Osteocyte (in vitro differentiated cells): ENCODE measurements around the gene SLC43A2. TPM values are rescaled to one million over a fixed set of nuclear protein-coding genes. Genes with fewer than 3 reads are reported as not detected.

ENCODE experiments used
- DNase-seq: peaks from one replicate; pipeline ENCODE4 v3.0.0; 2021; ENCODE audit warnings: mixed read lengths; ENCODE audit not compliant: unreplicated experiment; ENCODE audit errors: extremely low spot score
- H3K27ac Mint-ChIP-seq: one replicate; pipeline ENCODE4 v1.8.0; 2021; ENCODE audit warnings: mild to moderate bottlenecking, mixed read lengths; ENCODE audit not compliant: unreplicated experiment
- H3K27me3 Mint-ChIP-seq: one replicate; pipeline ENCODE4 v1.8.0; 2021; ENCODE audit warnings: mixed read lengths; ENCODE audit not compliant: unreplicated experiment
- H3K36me3 Mint-ChIP-seq: one replicate; pipeline ENCODE4 v1.8.0; 2021; ENCODE audit warnings: mixed read lengths; ENCODE audit not compliant: unreplicated experiment
- H3K4me1 Mint-ChIP-seq: one replicate; pipeline ENCODE4 v1.8.0; 2021; ENCODE audit warnings: mixed read lengths; ENCODE audit not compliant: unreplicated experiment
- H3K4me3 Mint-ChIP-seq: one replicate; pipeline ENCODE4 v1.8.0; 2021; ENCODE audit warnings: mild to moderate bottlenecking, moderate library complexity, mixed read lengths; ENCODE audit not compliant: unreplicated experiment
- H3K9me3 Mint-ChIP-seq: one replicate; pipeline ENCODE4 v1.8.0; 2021; ENCODE audit warnings: mixed read lengths; ENCODE audit not compliant: unreplicated experiment
- CTCF ChIP-seq: fragments of 200-600 bp; sonication (generic); IDR thresholded peaks from 2 replicates; pipeline ENCODE4 v1.5.0; 2021; ENCODE audit warnings: antibody characterized with exemption, mild to moderate bottlenecking, moderate library complexity
- total RNA-seq: library from RNA; stranded (reverse); gene quantifications from 2 replicates; pipeline ENCODE4 v1.2.1, GENCODE V29; 2021

Gene SLC43A2
- total RNA-seq, 1 donor from 2014 or later = 7.3 TPM

- DNase-seq = no peak
- Mint-ChIP-seq H3K27me3 (no peaks in the 10 kb centered on the region), H3K9me3 (no peaks in the 10 kb centered on the region), H3K27ac (no peak overlapping the region), H3K4me3 (no peak overlapping the region), H3K4me1 (peaks cover 33% of the 10 kb centered on the region), H3K36me3 (no peaks in the 10 kb centered on the region)
- no peak for TF ChIP-seq CTCF
Measured at GRCh38 chr17:1593630-1593931, 35.1 kb downstream of the SLC43A2 start.

- Mint-ChIP-seq H3K4me1 (peaks cover 33% of the 10 kb centered on the region), H3K36me3 (no peaks in the 10 kb centered on the region), H3K4me3 (no peak overlapping the region), H3K9me3 (no peaks in the 10 kb centered on the region), H3K27me3 (no peaks in the 10 kb centered on the region), H3K27ac (no peak overlapping the region)
- no peak for DNase-seq
- no peak for TF ChIP-seq CTCF
Measured at GRCh38 chr17:1592751-1593629, 35.6 kb downstream of the SLC43A2 start.

- TF ChIP-seq CTCF = no peak
- H3K9me3 Mint-ChIP-seq = no peaks in the 10 kb centered on the region
- H3K4me1 Mint-ChIP-seq = peaks cover 37% of the 10 kb centered on the region
- H3K36me3 Mint-ChIP-seq = no peaks in the 10 kb centered on the region
- H3K27me3 Mint-ChIP-seq = no peaks in the 10 kb centered on the region
- no peak overlapping the region for H3K27ac Mint-ChIP-seq
- H3K4me3 Mint-ChIP-seq = no peak overlapping the region
- no peak for DNase-seq
Measured at GRCh38 chr17:1591474-1592090, 37.1 kb downstream of the SLC43A2 start.

GRCh38 chr17:1590747-1591473 is 37.7 kb downstream of the SLC43A2 start:
- no peak overlapping the region for H3K4me3 Mint-ChIP-seq
- no peak for DNase-seq

More at GRCh38 chr17:1590747-1591473, 37.7 kb downstream of the SLC43A2 start:
- no peaks in the 10 kb centered on the region for H3K27me3 Mint-ChIP-seq
- peaks cover 38% of the 10 kb centered on the region for H3K4me1 Mint-ChIP-seq
- no peaks in the 10 kb centered on the region for H3K36me3 Mint-ChIP-seq
- H3K27ac Mint-ChIP-seq = no peak overlapping the region
- H3K9me3 Mint-ChIP-seq = no peaks in the 10 kb centered on the region
- TF ChIP-seq CTCF = no peak
